Muscle layer of duodenum (tissue), 2 donors: Measurements from ENCODE around the gene ARID3C.

Experiments used
- H3K27ac ChIP-seq: one replicate; pipeline ENCODE4 v1.7.0; 2013; ENCODE audit warnings: mild to moderate bottlenecking, low read length
- H3K27me3 ChIP-seq: one replicate; pipeline ENCODE4 v1.7.0; 2013; ENCODE audit warnings: low read depth, mild to moderate bottlenecking, control low read depth, low read length
- H3K36me3 ChIP-seq, 2 donors: one replicate each; pipeline ENCODE4 v1.7.0; 2013; ENCODE audit warnings: low read length in 2 of 2, control low read depth in 1 of 2, mild to moderate bottlenecking in 1 of 2; ENCODE audit not compliant: insufficient read depth in 2 of 2, control insufficient read depth in 1 of 2
- H3K4me1 ChIP-seq, 2 donors: one replicate each; pipeline ENCODE4 v1.7.0; 2013; ENCODE audit warnings: low read length in 2 of 2, mild to moderate bottlenecking in 2 of 2, control low read depth in 1 of 2, moderate library complexity in 1 of 2; ENCODE audit not compliant: insufficient read depth in 2 of 2, control insufficient read depth in 1 of 2
- H3K4me3 ChIP-seq, 2 donors: one replicate each; pipeline ENCODE4 v1.7.0; 2013; ENCODE audit warnings: low read length in 2 of 2, low read depth in 1 of 2, mild to moderate bottlenecking in 1 of 2
- H3K9me3 ChIP-seq, 2 donors: one replicate each; pipeline ENCODE4 v1.7.0; 2013; ENCODE audit warnings: low read length in 2 of 2, control low read depth in 1 of 2, mild to moderate bottlenecking in 1 of 2; ENCODE audit not compliant: control insufficient read depth in 1 of 2
- donor health status: healthy.

The ARID3C gene

DNA sequence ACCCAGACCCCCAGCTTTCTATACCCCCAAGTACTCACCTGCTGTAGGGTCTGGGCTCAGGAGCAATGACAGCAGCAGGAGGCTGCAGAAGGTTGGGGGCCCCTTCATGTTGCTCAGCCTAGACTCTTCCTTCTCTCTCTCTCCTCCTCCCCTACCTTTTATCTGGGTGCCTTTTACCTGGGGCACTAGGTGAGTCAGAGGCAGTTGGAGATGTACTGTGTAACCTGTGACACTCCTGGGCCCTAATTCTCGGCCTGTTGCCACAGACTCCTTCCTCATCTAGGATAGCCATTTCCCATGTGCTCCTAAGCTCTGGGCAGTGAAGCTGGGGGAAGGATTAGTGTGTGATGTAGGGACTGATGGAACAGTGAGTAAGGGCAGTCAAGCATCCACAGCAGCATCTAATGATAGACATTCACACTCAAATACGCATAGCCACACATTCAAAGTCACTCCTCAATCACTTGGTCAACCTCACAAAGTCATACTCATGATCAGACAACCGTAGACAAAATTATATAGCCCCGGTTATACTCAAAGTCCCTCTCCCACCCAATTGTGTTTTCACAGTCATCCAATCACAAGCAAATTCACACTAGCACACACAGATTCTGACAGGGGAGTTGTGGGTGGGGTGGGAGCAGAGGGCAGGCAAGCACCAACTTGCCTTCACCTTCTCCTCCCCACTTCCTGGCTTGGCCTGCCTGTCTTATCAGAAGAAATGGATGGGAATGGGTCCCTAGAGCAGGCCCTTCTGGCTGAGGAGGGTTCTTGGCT is 33.8 kb upstream of the ARID3C start, which contains the start of gene CCL27:
Gene CCL27 (minus strand): TSS at position 132 of the 777 bp plus-strand sequence. CDS start 24 bp downstream, at position 108.
- Histone ChIP-seq H3K36me3 (peaks cover 7 to 34% of the 10 kb centered on the region in 2 donors), H3K27me3 (no peaks in the 10 kb centered on the region), H3K27ac (no peak within 1 kb of the TSS), H3K9me3 (no peaks in the 10 kb centered on the region), H3K4me3 (no peak within 1 kb of the TSS), H3K4me1 (peaks cover 5 to 8% of the 10 kb centered on the region in 2 donors)

GRCh38 chr9:34659592-34660253 is 30.9 kb upstream of the ARID3C start:
- Histone ChIP-seq H3K27ac (no peak overlapping the region), H3K27me3 (no peaks in the 10 kb centered on the region), H3K36me3 (peaks cover 7 to 34% of the 10 kb centered on the region in 2 donors), H3K9me3 (no peaks in the 10 kb centered on the region), H3K4me3 (no peak overlapping the region), H3K4me1 (peaks cover 5 to 13% of the 10 kb centered on the region in 2 donors)

DNA sequence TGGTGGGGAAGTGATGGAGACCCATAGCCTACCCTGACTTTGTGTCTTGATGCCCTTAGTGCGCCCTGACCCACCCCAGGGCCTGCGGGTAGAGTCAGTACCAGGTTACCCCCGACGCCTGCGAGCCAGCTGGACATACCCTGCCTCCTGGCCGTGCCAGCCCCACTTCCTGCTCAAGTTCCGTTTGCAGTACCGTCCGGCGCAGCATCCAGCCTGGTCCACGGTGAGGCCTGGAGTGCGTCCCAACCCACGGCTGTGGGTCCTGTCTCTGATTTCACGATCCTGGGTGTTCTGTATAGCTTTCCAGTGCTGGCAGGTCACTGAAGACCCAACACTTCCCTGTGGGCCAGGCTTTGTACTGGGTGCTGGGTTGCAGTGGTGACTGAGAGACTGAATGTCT is 29.6 kb upstream of the ARID3C start:
- Histone ChIP-seq H3K4me3 (no peak overlapping the region), H3K4me1 (peaks cover 2 to 21% of the 10 kb centered on the region in 2 donors), H3K9me3 (no peaks in the 10 kb centered on the region), H3K27ac (no peak overlapping the region), H3K36me3 (peaks cover 7 to 34% of the 10 kb centered on the region in 2 donors), H3K27me3 (no peaks in the 10 kb centered on the region)

GRCh38 chr9:34656992-34657391 is 28.1 kb upstream of the ARID3C start:
- Histone ChIP-seq H3K9me3 (no peaks in the 10 kb centered on the region), H3K4me1 (peaks cover 15 to 35% of the 10 kb centered on the region in 2 donors), H3K36me3 (peaks cover 7 to 26% of the 10 kb centered on the region in 2 donors), H3K4me3 (no peak overlapping the region), H3K27me3 (no peaks in the 10 kb centered on the region), H3K27ac (no peak overlapping the region)

- H3K4me3 ChIP-seq: no peak overlapping the region
- H3K27ac ChIP-seq: no peak overlapping the region
- no peaks in the 10 kb centered on the region for H3K27me3 ChIP-seq
- peaks cover 24 to 49% of the 10 kb centered on the region in 2 donors for H3K4me1 ChIP-seq
- no peaks in the 10 kb centered on the region for H3K9me3 ChIP-seq
- H3K36me3 ChIP-seq: peaks cover 4 to 11% of the 10 kb centered on the region in 2 donors
Observed at GRCh38 chr9:34655394-34655793, 26.5 kb upstream of the ARID3C start.

GRCh38 chr9:34654323-34655051 is 25.6 kb upstream of the ARID3C start:
- Histone ChIP-seq H3K27me3 (no peaks in the 10 kb centered on the region), H3K27ac (no peak overlapping the region), H3K4me3 (no peak overlapping the region), H3K9me3 (no peaks in the 10 kb centered on the region), H3K36me3 (peaks cover 3 to 7% of the 10 kb centered on the region in 2 donors), H3K4me1 (peaks cover 24 to 49% of the 10 kb centered on the region in 2 donors)

- peak overlapping the region; percentile 57 to 65 for H3K4me3 ChIP-seq
- H3K36me3 ChIP-seq: peaks cover 13 to 15% of the 10 kb centered on the region in 2 donors
- peaks cover 24 to 55% of the 10 kb centered on the region in 2 donors for H3K4me1 ChIP-seq
- no peaks in the 10 kb centered on the region for H3K9me3 ChIP-seq
- H3K27me3 ChIP-seq: no peaks in the 10 kb centered on the region
- H3K27ac ChIP-seq: peak overlapping the region; percentile 20
Observed at GRCh38 chr9:34653151-34654072, 24.5 kb upstream of the ARID3C start.

DNA sequence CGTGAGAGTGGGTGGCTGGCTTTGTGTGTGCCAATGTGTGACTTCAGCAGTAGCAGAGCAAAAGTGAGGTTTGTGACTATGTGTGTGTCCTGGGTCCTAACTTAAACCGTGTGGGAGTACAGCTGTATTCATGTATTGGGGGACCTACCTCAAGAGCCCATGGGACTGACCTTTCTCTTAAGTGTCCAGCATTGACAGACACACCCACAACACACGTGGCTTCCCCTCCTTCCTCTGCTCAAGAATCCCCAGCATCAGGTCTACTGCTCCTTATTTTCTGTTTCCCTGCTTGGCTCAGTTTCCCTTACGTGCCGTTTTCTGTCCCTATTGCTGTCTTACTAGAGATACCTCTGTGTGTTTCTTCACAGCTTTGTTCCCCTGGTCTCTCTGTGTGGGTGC is 23.7 kb upstream of the ARID3C start:
- peak overlapping the region; percentile 57 to 65 for H3K4me3 ChIP-seq
- peaks cover 24 to 63% of the 10 kb centered on the region in 2 donors for H3K4me1 ChIP-seq
- peaks cover 15% of the 10 kb centered on the region in 2 donors for H3K36me3 ChIP-seq
- no peaks in the 10 kb centered on the region for H3K27me3 ChIP-seq
- H3K9me3 ChIP-seq: no peaks in the 10 kb centered on the region
- peak overlapping the region; percentile 70 for H3K27ac ChIP-seq

- H3K27ac ChIP-seq: peak within 1 kb of the TSS; percentile 70
- H3K9me3 ChIP-seq: no peaks in the 10 kb centered on the region
- H3K4me1 ChIP-seq: peaks cover 29 to 68% of the 10 kb centered on the region in 2 donors
- no peaks in the 10 kb centered on the region for H3K27me3 ChIP-seq
- H3K4me3 ChIP-seq: peak within 1 kb of the TSS; percentile 57 to 65
- peaks cover 15% of the 10 kb centered on the region in 2 donors for H3K36me3 ChIP-seq
Observed at GRCh38 chr9:34651876-34652601, 23.2 kb upstream of the ARID3C start, which contains the start of gene IL11RA. IL11RA (plus strand) TSS chr9:34652185; CDS start chr9:34655218, 3,033 bp downstream.

- Histone ChIP-seq H3K4me3 (peak overlapping the region; percentile 57 to 65), H3K4me1 (peaks cover 29 to 71% of the 10 kb centered on the region in 2 donors)
Observed at GRCh38 chr9:34651321-34651720, 22.5 kb upstream of the ARID3C start.

More at GRCh38 chr9:34651321-34651720, 22.5 kb upstream of the ARID3C start:
- Histone ChIP-seq H3K36me3 (peaks cover 15% of the 10 kb centered on the region in 2 donors), H3K9me3 (no peaks in the 10 kb centered on the region), H3K27ac (peak overlapping the region; percentile 70), H3K27me3 (no peaks in the 10 kb centered on the region)
